Measurements from ENCODE around the gene HPSE2. TPM values are rescaled to one million over a fixed set of nuclear protein-coding genes. Genes with fewer than 3 reads are reported as not detected.

The HPSE2 gene
- total RNA-seq, 2 experiments from 2014 or later = not detected

GRCh38 chr10:98919899-98920298, 315.8 kb downstream of the HPSE2 start:
- Mint-ChIP-seq H3K9me3 (no peaks in the 10 kb centered on the region), H3K4me3 (no peak overlapping the region), H3K27ac (no peak overlapping the region), H3K4me1 (ENCODE audit: low read depth) (no peaks in the 10 kb centered on the region), H3K36me3 (ENCODE audit: low read depth) (no peaks in the 10 kb centered on the region), H3K27me3 (no peaks in the 10 kb centered on the region)
- ATAC-seq (no peak), DNase-seq (no peak)
- TF ChIP-seq, protein P1, sequence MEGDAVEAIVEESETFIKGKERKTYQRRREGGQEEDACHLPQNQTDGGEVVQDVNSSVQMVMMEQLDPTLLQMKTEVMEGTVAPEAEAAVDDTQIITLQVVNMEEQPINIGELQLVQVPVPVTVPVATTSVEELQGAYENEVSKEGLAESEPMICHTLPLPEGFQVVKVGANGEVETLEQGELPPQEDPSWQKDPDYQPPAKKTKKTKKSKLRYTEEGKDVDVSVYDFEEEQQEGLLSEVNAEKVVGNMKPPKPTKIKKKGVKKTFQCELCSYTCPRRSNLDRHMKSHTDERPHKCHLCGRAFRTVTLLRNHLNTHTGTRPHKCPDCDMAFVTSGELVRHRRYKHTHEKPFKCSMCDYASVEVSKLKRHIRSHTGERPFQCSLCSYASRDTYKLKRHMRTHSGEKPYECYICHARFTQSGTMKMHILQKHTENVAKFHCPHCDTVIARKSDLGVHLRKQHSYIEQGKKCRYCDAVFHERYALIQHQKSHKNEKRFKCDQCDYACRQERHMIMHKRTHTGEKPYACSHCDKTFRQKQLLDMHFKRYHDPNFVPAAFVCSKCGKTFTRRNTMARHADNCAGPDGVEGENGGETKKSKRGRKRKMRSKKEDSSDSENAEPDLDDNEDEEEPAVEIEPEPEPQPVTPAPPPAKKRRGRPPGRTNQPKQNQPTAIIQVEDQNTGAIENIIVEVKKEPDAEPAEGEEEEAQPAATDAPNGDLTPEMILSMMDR (IDR thresholded peaks at IDR 0.05) = no peak
- intact Hi-C loops (cut with micrococcal nuclease) = no loop called here
- ChIA-PET CTCF (no interaction called here), POLR2A (no interaction called here)

DNA sequence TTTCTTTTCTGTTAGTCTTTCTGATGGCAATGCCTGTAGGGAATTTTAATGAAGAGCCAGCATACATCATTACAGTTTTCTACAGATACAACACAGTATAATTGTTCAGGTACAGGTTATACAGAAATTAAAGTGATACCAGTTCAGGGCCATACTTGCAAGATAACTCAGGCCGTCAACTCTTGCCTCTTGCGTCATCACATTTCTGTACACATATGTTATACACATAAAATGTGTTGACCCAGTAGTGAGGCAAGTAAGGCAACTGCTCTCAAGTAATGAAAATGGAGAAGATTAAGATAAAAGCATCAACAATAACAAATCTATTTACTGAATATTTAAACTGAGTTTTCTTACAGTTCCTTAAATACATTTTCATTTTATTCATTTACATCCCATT, 317.8 kb downstream of the HPSE2 start:
- no peaks in the 10 kb centered on the region for H3K27me3 Mint-ChIP-seq
- no peak overlapping the region for H3K4me3 Mint-ChIP-seq
- no peaks in the 10 kb centered on the region for H3K4me1 Mint-ChIP-seq (ENCODE audit: low read depth)
- DNase-seq = no peak
- POLR2A ChIA-PET = no interaction called here
- H3K36me3 Mint-ChIP-seq (ENCODE audit: low read depth) = no peaks in the 10 kb centered on the region
- ATAC-seq = no peak
- no peaks in the 10 kb centered on the region for H3K9me3 Mint-ChIP-seq
- intact Hi-C loops (cut with micrococcal nuclease) = no loop called here
- CTCF ChIA-PET = no interaction called here
- TF ChIP-seq, protein P1 (IDR thresholded peaks at IDR 0.05) = no peak
- H3K27ac Mint-ChIP-seq = no peak overlapping the region

DNA sequence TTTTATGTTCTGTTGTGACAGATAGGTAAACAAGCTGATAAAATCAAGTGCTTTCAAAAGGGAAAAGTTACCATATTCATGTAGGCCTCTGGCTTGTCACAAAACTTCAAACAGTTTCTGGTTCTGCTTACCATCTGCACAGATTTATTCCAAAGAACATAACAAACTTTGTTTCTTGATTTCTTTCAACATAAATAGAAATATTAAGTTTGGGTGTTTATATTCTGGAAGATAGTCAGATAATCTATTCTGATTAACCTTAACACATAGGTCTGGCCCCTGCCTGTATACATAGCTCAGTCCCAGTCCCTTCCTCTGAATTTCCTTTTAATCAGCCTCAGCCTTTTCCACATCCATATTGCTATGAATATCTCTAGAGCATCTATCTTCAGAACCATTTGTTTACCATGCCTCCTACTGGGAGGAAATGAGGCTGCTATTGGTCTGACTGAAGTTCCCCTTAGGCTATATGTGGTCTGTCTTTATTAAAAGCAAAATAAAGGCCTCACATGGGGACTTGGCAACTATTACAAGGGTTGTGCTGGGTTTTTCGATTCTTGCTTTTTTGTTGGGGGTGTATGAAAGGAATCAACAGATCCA, 319.0 kb downstream of the HPSE2 start:
- no peaks in the 10 kb centered on the region for H3K27me3 Mint-ChIP-seq
- intact Hi-C loops (cut with micrococcal nuclease) = no loop called here
- no peak for ATAC-seq

GRCh38 chr10:98915911-98916310, 319.7 kb downstream of the HPSE2 start:
- Mint-ChIP-seq H3K36me3 (ENCODE audit: low read depth) (no peaks in the 10 kb centered on the region), H3K4me1 (ENCODE audit: low read depth) (no peaks in the 10 kb centered on the region), H3K9me3 (no peaks in the 10 kb centered on the region), H3K27ac (no peak overlapping the region), H3K27me3 (no peaks in the 10 kb centered on the region), H3K4me3 (no peak overlapping the region)
- ATAC-seq (no peak), DNase-seq (no peak)
- ChIA-PET POLR2A (no interaction called here), CTCF (no interaction called here)
- intact Hi-C loops (cut with micrococcal nuclease) = no loop called here
- TF ChIP-seq, protein P1 (IDR thresholded peaks at IDR 0.05) = no peak

More for the DNA sequence above, 319.0 kb downstream of the HPSE2 start:
- ChIA-PET CTCF (no interaction called here), POLR2A (no interaction called here)
- Mint-ChIP-seq H3K4me3 (no peak overlapping the region), H3K9me3 (no peaks in the 10 kb centered on the region), H3K36me3 (ENCODE audit: low read depth) (no peaks in the 10 kb centered on the region), H3K27ac (no peak overlapping the region), H3K4me1 (ENCODE audit: low read depth) (no peaks in the 10 kb centered on the region)
- TF ChIP-seq, protein P1 (IDR thresholded peaks at IDR 0.05) = no peak
- DNase-seq = no peak

DNA sequence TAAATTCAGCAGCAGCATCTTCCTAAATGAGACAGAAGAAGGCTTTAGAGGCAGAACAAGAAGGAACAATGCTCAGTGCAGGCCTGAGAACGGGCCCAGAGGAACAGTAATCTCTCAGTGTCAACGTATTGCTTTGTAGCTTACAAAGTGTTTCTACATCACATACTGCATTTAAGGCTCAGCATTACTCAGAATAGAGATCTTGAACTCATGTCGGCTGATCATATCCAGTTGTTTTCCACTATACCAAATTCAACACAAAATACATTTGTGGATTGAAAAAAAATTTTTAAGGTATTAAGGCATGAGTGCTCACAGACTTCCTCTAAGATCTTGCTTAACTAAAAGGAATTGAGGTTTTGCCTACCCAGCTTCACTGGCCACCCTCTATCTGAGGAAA, 325.1 kb downstream of the HPSE2 start:
- no peak for DNase-seq
- no peaks in the 10 kb centered on the region for H3K4me1 Mint-ChIP-seq (ENCODE audit: low read depth)
- no peaks in the 10 kb centered on the region for H3K9me3 Mint-ChIP-seq
- H3K36me3 Mint-ChIP-seq (ENCODE audit: low read depth) = no peaks in the 10 kb centered on the region
- CTCF ChIA-PET = no interaction called here
- H3K27ac Mint-ChIP-seq = no peak overlapping the region
- TF ChIP-seq, protein P1 (IDR thresholded peaks at IDR 0.05) = no peak
- H3K27me3 Mint-ChIP-seq = no peaks in the 10 kb centered on the region
- H3K4me3 Mint-ChIP-seq = no peak overlapping the region
- POLR2A ChIA-PET = no interaction called here
- intact Hi-C loops (cut with micrococcal nuclease) = no loop called here
- ATAC-seq = no peak
